OCI-M1 (cell line): ENCODE measurements around the gene FBXO4.
"Not testable (repeated sequence)": the region's sequence is repeated elsewhere in the genome, so short reads cannot be mapped to it uniquely, and the experiment has no call there.

Source experiments
- DNase-seq: peaks from one replicate; lab custom pipeline; 2025; lab: John Stamatoyannopoulos, UW

Gene FBXO4

GRCh38 chr5:41980870-41981269 lies 55.8 kb downstream of the FBXO4 start:
- no peak for DNase-seq

DNA sequence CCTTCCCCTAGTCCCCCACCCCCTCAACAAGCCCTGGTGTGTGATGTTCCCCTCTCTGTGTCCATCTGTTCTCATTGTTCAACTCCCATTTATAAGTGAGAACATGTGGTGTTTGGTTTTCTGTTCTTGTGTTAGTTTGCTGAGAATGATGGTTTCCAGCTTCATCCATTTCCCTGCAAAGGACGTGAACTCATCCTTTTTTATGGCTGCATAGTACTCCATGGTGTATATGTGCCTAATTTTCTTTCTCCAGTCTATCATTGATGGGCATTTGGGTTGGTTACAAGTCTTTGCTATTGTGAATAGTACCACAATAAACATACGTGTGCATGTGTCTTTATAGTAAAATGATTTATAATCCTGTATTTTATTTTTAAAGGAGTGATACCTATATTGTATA lies 57.8 kb downstream of the FBXO4 start:
- not testable (repeated sequence) for DNase-seq

DNA sequence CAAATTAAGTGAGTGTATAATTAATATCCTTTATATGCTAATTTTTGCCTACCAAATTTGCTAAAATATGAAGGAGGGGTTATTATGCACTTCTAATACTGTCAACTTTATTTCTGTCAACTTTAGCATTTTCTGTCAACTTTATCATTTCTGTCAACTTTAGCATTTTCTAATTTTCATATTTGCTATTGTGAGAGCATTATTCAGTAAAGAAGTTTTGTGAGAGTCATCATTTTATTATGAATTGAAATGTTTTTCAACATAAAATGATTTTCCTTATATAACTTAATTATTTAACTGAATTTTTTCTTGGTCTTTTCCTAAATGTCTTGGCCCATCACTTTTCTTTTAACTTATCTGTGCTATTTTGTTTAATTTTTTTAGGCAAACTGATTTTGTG lies 58.2 kb downstream of the FBXO4 start:
- DNase-seq: no peak

DNA sequence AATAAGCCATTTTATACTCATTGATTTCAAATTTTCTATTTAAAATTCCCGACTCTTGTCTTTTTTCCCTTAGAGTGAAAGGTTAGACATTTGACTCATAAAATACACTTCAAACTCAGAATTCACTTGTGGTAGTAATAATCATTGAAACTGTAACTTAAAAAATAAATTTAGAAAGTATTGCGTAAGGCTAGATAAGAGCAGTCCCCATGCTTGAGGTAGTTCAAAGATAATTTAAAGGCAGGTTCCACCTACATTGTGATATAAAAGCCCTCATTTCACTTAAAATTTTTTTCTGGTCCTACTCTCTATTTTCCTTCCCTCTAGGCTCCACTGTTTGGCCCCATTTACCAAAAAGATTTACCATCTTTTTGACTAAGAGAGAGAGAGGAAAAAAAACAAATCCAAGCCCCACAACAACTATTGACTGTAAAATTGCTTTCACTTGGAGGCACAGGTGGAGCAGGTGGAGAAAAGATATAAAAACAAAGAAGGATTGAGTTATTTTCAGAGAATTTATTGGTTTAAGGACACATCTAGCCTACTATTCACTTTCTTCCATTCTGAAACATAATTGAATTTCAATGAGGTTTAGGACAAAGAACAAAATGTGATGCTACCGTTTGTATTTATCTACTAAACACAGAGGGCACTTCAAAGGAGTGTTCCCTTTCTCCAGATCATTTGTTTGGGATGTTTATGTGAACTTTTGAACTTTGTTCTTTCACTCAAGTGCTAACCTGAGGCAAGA lies 61.0 kb downstream of the FBXO4 start:
- DNase-seq: peak; percentile 44
